NCI-H2107 treated with DMSO at 0.1 percent for 48 hours (cell line): ENCODE measurements around the gene USP48.
A peak's percentile ranks its signal among the peaks of the same experiment; 100 is the strongest.

Experiments used
- DNase-seq: peaks from one replicate; lab custom pipeline; 2025; ENCODE audit not compliant: unreplicated experiment; lab: John Stamatoyannopoulos, UW

The USP48 gene

GRCh38 chr1:21749859-21750468 lies 33.0 kb downstream of the USP48 start:
- no peak for DNase-seq

DNA sequence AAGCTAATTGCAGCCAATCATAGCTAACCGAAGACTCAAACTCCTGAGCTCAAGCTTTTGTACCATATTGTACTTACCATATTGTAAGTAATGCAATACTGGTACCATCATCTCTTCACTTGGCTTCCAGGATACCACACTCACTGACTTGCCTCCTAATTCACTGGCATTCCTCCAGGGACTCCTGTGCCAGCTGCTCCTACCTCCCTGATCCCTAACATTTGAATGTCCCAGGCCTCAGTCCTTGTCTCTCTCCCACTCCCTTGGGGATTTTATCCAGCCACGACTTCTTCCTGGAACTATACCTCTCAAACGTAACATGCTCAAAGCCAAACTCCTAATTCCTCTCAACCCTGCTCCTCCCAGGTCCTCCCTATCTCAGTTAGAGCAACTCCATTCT lies 33.8 kb downstream of the USP48 start:
- peak; percentile 8 for DNase-seq

DNA sequence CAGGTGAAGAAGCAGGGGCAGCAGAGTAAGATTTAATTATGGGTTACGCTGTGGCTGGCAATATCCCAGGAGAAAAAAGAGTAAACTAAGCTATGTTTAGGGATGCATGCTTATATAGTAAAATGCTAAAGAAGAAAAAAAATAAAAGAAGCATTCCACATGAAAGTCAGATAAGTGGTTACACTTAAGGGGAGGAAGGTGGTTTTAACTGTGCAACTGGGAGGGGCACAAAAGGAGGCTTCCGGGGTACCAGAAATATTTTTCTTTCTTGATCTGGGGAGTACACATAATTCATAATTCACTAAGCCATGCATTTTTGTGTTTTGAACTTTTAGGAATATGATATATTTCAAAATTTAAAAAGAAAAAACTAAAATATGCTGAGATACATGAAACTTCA lies 39.5 kb downstream of the USP48 start:
- DNase-seq = no peak

DNA sequence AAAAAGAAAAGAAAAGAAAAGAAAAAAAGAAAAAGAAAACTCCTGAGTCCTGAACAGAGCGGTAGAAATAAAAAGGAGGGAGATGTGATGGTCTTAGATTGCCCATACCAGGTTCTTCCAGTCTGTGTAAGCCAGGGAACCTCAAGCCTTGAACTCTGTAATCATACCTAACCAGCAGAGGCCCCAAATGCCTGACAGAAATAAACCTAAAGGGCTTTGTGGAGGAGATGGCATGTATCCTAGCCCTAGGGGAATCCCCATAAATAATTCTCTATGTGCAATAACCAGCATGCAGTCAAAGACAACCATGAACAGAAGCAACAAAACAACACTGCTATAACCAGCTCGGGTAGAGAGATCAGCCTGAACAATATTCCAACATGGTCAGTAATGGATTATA lies 40.4 kb downstream of the USP48 start:
- DNase-seq = no peak

DNA sequence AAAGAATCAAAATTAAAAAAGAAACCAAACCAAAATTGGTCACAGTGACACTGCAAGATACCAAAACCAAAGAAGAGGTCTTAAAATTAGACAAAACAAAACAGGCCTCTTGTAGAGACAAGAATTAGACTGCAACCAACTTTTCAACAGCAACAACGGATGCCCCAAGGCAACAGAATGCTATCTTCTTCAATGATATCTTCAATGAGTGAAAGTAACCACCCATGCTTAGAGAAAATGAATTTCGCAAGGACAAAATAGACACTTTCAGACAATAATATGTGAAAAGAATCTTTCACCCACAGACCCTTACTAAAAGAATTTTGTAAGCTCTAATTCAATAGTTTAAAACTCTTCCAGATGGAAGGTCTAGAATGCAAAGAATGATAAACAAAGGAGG lies 41.7 kb downstream of the USP48 start:
- no peak for DNase-seq

DNA sequence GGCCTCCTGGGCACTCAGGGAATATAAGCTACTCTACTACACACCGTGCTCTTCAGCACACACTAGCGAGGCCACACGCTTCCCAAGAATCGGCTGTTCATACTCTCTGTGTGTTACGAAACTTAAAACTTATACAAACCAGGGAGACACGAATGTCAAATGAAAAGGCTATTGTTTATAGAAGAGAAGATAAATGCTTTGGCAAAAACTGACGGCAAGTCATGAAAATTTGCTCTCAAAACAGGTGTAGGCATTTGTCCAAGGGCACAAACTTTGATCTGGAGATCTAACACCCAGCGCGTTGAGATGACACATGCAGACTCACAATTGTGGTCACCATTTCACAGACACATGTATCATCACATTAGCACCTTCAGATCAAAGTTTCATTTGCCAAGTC lies 46.1 kb downstream of the USP48 start:
- DNase-seq = no peak

DNA sequence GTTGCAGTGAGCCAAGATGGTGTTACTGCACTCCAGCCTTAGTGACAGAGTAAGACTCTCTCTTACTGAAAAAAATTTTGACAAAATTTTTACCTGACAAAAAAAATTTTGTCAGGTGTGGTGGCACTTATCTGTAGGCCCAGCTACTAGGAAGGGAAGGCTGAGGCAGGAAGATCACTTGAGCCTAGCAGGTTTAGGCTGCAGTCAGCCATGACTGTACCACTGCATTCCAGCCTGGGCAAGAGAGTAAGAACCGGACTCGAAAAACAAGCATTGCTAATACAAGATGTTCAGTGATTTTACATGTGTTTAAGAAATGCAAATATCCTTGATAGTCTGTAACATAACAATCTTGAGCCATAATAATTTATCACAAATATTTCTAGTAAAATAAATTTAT lies 46.9 kb downstream of the USP48 start:
- DNase-seq = no peak

DNA sequence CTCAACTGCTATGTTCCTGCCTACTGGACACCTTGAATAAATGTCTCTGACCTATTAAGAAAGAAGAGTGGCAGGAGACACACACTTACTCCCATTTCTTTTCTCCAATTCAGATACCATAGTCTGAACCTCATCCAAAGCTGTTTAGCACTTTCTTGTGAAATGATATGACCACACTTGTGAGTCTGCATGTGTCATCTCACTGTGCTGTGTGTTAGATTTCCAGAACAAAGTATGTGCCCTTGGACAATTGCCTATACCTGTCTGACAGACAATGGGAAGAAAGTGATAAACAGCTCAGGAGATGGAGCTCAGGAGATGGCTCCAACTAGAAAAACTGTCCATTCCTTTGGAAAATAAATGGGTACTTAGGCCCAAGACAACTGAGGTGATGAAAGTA lies 48.4 kb downstream of the USP48 start:
- DNase-seq = no peak

DNA sequence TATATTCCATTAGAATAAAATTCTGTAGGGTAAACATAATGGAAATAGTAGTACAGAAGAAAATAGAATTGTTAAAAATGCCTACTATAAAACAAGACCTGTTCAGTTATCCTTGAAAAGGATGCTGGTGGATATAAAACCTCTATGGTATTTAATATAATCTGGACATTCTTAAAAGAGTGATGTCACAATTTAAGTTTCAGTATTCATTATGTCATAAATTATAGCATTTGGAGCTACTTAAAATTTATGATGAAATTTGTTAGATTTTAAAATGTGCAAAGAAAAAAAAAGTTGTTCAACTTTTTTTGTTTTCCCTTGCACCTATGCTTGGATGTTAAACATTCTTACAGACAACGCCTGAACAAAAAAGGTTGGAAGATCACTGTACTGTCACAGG lies 50.3 kb downstream of the USP48 start:
- DNase-seq = no peak

GRCh38 chr1:21725748-21726392 lies 57.1 kb downstream of the USP48 start:
- no peak for DNase-seq

- DNase-seq = no peak
Measured at GRCh38 chr1:21724570-21724969, 58.4 kb downstream of the USP48 start.

- DNase-seq = no peak
Measured at GRCh38 chr1:21724098-21724497, 58.9 kb downstream of the USP48 start.

- DNase-seq = no peak
Measured at GRCh38 chr1:21721295-21721985, 61.5 kb downstream of the USP48 start.

DNA sequence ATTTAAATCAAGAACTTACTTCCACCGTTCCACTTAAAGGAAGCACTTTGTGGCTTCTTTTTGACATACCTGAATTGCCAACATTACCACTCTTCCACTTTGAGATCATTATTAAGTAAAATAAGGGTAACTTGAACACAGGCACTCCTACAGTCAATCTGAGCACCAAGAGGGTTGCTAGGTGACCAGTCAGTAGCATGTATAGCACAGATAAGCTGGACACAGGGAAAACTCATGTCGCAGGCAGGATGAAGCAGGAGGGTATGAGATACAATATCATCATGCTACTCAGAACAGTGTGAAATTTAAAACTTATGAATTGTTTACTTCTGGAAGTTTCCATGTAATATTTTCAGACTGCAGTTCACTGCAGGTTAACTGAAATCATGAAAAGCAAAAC lies 66.8 kb downstream of the USP48 start:
- no peak for DNase-seq

GRCh38 chr1:21707891-21708290 lies 75.1 kb downstream of the USP48 start:
- DNase-seq = no peak

DNA sequence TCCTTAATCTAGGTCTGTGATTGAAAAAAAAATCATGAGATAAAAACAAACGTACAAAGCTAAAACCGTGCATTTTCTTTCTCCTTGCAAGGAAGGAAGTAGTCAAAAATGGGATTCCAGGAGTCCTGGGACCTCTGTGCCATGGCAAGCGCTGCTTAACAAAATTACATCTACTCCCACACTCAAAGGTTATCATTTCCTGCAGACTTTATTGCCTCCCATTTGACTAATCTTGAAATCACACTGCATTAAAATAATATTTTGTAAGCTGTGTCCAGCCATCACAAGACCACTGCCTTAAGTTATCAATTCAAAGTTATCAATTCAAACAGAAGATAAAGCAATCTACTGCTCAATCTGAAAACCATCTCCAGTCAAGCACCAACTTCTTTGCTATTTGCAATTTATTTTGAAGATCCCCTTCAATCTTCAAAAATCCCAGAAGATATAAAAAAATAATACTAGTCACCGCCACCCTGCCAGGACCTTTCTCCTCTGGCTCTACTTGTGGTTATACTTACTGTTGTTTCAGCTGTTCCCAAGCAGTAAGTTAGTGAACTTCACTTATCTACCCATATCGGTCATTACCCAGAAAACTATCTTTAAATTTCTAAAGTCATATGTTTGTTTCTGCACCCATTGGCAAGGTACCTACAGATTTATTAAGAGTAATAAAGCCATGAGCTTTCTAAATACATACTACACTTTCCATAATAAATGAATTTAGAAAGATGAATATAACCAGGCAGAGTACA lies 75.7 kb downstream of the USP48 start:
- no peak for DNase-seq

GRCh38 chr1:21706151-21706835 lies 76.7 kb downstream of the USP48 start:
- DNase-seq = peak; percentile 68

- DNase-seq = no peak
Measured at GRCh38 chr1:21705303-21705980, 77.5 kb downstream of the USP48 start.

GRCh38 chr1:21704145-21704544 lies 78.8 kb downstream of the USP48 start:
- DNase-seq = no peak

GRCh38 chr1:21703318-21703963 lies 79.5 kb downstream of the USP48 start:
- DNase-seq = peak; percentile 23
